Measurements from ENCODE around the gene TRAPPC10. TPM values are rescaled to one million over a fixed set of nuclear protein-coding genes. Genes with fewer than 3 reads are reported as not detected.

The TRAPPC10 gene
- total and polyA plus RNA-seq, 2 of the 8 experiments (the other 6 are each of a cell fraction or from before 2014, with no cell fraction given) = 18.5 to 29.8 TPM

GRCh38 chr21:44082648-44083440 is 70.7 kb downstream of the TRAPPC10 start (continued):
- no peak for TF ChIP-seq PHF8 (conservative IDR thresholded peaks at IDR 0.05; ENCODE audit: low read depth, low read length)
